RWPE2 (cell line): ENCODE data around the gene CALY.
A peak's percentile ranks its signal among the peaks of the same experiment; 100 is the strongest.

ENCODE experiments used
- ATAC-seq: fragments of 200-7000 bp; cut with Tn5 transposase; 3 replicates; pipeline ENCODE4 v1.9.1; 2021; ENCODE audit warnings: low read depth
- DNase-seq: peaks from one replicate; pipeline ENCODE4 v3.0.0-alpha.2; 2020; ENCODE audit warnings: low spot score
- H3K27ac ChIP-seq: fragments of 450-650 bp; 2 replicates; pipeline ENCODE4 v1.5.1; 2017; ENCODE audit warnings: mild to moderate bottlenecking; ENCODE audit not compliant: poor library complexity, severe bottlenecking
- H3K27me3 ChIP-seq: fragments of 250-450 bp; sonication (Bioruptor Pico); 2 replicates; pipeline ENCODE4 v1.5.1; 2021; ENCODE audit warnings: mild to moderate bottlenecking, moderate library complexity; ENCODE audit not compliant: insufficient read depth, poor library complexity, severe bottlenecking
- H3K36me3 ChIP-seq: fragments of 250-450 bp; sonication (Bioruptor Pico); 2 replicates; pipeline ENCODE4 v1.5.1; 2020; ENCODE audit warnings: low read depth, mild to moderate bottlenecking, moderate library complexity
- H3K4me1 ChIP-seq: fragments of 250-450 bp; sonication (Bioruptor Pico); 2 replicates; pipeline ENCODE4 v1.5.1; 2021; ENCODE audit warnings: mild to moderate bottlenecking, moderate library complexity; ENCODE audit not compliant: insufficient read depth, poor library complexity, severe bottlenecking
- H3K4me3 ChIP-seq: fragments of 250-450 bp; sonication (Bioruptor Pico); 2 replicates; pipeline ENCODE4 v1.5.1; 2021; ENCODE audit warnings: mild to moderate bottlenecking, moderate library complexity; ENCODE audit not compliant: severe bottlenecking
- H3K9me3 ChIP-seq: fragments of 250-450 bp; sonication (Bioruptor Pico); 2 replicates; pipeline ENCODE4 v1.5.1; 2021; ENCODE audit warnings: mild to moderate bottlenecking, moderate library complexity; ENCODE audit not compliant: severe bottlenecking
- CTCF ChIP-seq: fragments of 450-650 bp; IDR thresholded peaks from one replicate; pipeline ENCODE4 v1.5.1; 2017; ENCODE audit warnings: mild to moderate bottlenecking, moderate library complexity; ENCODE audit not compliant: poor library complexity, severe bottlenecking

Gene CALY

GRCh38 chr10:133309100-133309719 lies 27.5 kb downstream of the CALY start:
- peak overlapping the region; percentile 97 for H3K4me3 ChIP-seq
- peaks cover 3% of the 10 kb centered on the region for H3K4me1 ChIP-seq
- ATAC-seq (peak; percentile 74), DNase-seq (peak; percentile 87)
- TF ChIP-seq CTCF: no peak
- H3K9me3 ChIP-seq: no peaks in the 10 kb centered on the region
- peaks cover 26% of the 10 kb centered on the region for H3K36me3 ChIP-seq
- H3K27me3 ChIP-seq: no peaks in the 10 kb centered on the region
- H3K27ac ChIP-seq: peak overlapping the region; percentile 66

- H3K4me1 ChIP-seq: peaks cover 3% of the 10 kb centered on the region
- DNase-seq: no peak
- H3K36me3 ChIP-seq: peaks cover 32% of the 10 kb centered on the region
- H3K27ac ChIP-seq: peak within 1 kb of the TSS; percentile 66
- H3K27me3 ChIP-seq: no peaks in the 10 kb centered on the region
- TF ChIP-seq CTCF: no peak
- ATAC-seq: peak; percentile 68
- H3K9me3 ChIP-seq: no peaks in the 10 kb centered on the region
- peak within 1 kb of the TSS; percentile 97 for H3K4me3 ChIP-seq
Observed at GRCh38 chr10:133308421-133309099, 28.1 kb downstream of the CALY start, which contains the start of the genes TUBGCP2 and ZNF511. Gene TUBGCP2, minus strand, starts transcription at chr10:133308872. Its CDS starts 5,931 bp downstream, at chr10:133302941. Gene ZNF511, plus strand, starts transcription at chr10:133308914. Its CDS starts 30 bp downstream, at chr10:133308944.

GRCh38 chr10:133307776-133308420 lies 28.8 kb downstream of the CALY start:
- peak overlapping the region; percentile 66 for H3K27ac ChIP-seq
- no peaks in the 10 kb centered on the region for H3K9me3 ChIP-seq
- H3K36me3 ChIP-seq: peaks cover 32% of the 10 kb centered on the region
- H3K4me3 ChIP-seq: peak overlapping the region; percentile 97
- ATAC-seq (peak; percentile 56), DNase-seq (no peak)
- no peaks in the 10 kb centered on the region for H3K27me3 ChIP-seq
- peaks cover 3% of the 10 kb centered on the region for H3K4me1 ChIP-seq
- peak; percentile 89 for TF ChIP-seq CTCF

GRCh38 chr10:133306941-133307379 lies 29.7 kb downstream of the CALY start:
- no peaks in the 10 kb centered on the region for H3K27me3 ChIP-seq
- no peaks in the 10 kb centered on the region for H3K9me3 ChIP-seq
- no peak overlapping the region for H3K4me3 ChIP-seq
- DNase-seq: no peak
- H3K4me1 ChIP-seq: peaks cover 3% of the 10 kb centered on the region
- H3K36me3 ChIP-seq: peaks cover 36% of the 10 kb centered on the region
- H3K27ac ChIP-seq: no peak overlapping the region
- ATAC-seq: no peak
- TF ChIP-seq CTCF: no peak
